Ovary (tissue), 9 donors: ENCODE data around the gene LYRM9. TPM values are rescaled to one million over a fixed set of nuclear protein-coding genes. Genes with fewer than 3 reads are reported as not detected.
"Not testable (repeated sequence)": the region's sequence is repeated elsewhere in the genome, so short reads cannot be mapped to it uniquely, and the experiment has no call there.

Experiments used
- DNase-seq, 5 donors: peaks; one replicate each; pipeline ENCODE4 v3.0.0-alpha.2; 2019 to 2020
- H3K27ac ChIP-seq, 2 donors: fragments of 200-600 bp; one replicate each; pipeline versions ENCODE4 v1.5.1 to v1.8.0; 2019 to 2022
- H3K27me3 ChIP-seq: fragments of 200-600 bp; one replicate; pipeline ENCODE4 v1.8.0; 2022
- H3K36me3 ChIP-seq: fragments of 200-600 bp; sonication (generic); one replicate; pipeline ENCODE4 v1.5.1; 2019
- H3K4me1 ChIP-seq: one replicate; pipeline ENCODE4 v1.8.1; 2013; ENCODE audit warnings: mild to moderate bottlenecking, moderate library complexity; ENCODE audit not compliant: insufficient read depth
- H3K4me3 ChIP-seq: fragments of 200-600 bp; sonication (generic); one replicate; pipeline ENCODE4 v1.5.1; 2017
- H3K9me3 ChIP-seq, 2 donors: fragments of 200-600 bp in 1 of 2; sonication (generic) in 1 of 2; one replicate each; pipeline versions ENCODE4 v1.5.1 to v1.8.1; 2013 to 2019; ENCODE audit warnings: mild to moderate bottlenecking in 1 of 2, moderate library complexity in 1 of 2
- EP300 ChIP-seq: sonication (generic); formaldehyde crosslinking; IDR thresholded peaks from one replicate; pipeline ENCODE4 v1.6.1; 2017; ENCODE audit warnings: antibody characterized with exemption
- POLR2A ChIP-seq: fragments of 450-650 bp; IDR thresholded peaks from one replicate; pipeline ENCODE4 v1.6.1; 2017; ENCODE audit warnings: antibody characterized with exemption, mild to moderate bottlenecking, moderate library complexity
- WGBS, 3 donors: extraction: QIAGEN DNeasy Blood & Tissue Kit in 1 of 3; methylation state at CpG; one replicate each; pipeline versions ENCODE4 v1.1.5 to v1.1.7; 2013 to 2017; 5-methylcytosine and 5-hydroxymethylcytosine counted together
- intact Hi-C, 4 donors: fragments of 100-400 bp; cut with DNase I; formaldehyde crosslinking; loops; one replicate each; pipeline versions ENCODE4 v1.11.0 to v1.15.1; 2022 to 2023
- polyA plus RNA-seq, 2 donors: library from polyadenylated mRNA; stranded (reverse); fragments of 200-250 nt in 1 of 2; fragments of 350-450 nt in 1 of 2; fragmentation: Illumina TruSeq in 1 of 2; extraction: RNeasy Lipid Tissue Mini Kit (QIAGEN cat#74804) in 1 of 2; gene quantifications; one replicate each; pipeline ENCODE4 v1.2.3, GENCODE V29; 2013 to 2014
- total RNA-seq, 7 donors: library from RNA; depleted of rRNA in 2 of 7; stranded (reverse); fragments of >200 nt in 2 of 7; fragmentation: NEBNext Ultra II Directional in 3 of 7; extraction: Animal tissue kit (Norgen Biotek cat#: 25700) in 3 of 7; gene quantifications; one replicate each; pipeline versions ENCODE4 v1.1.0 to v1.2.4, GENCODE V29; 2016 to 2023
- TF ChIP-seq, protein P1 (sequence below), 3 donors: fragments of 450-650 bp in 2 of 3; fragments of 200-600 bp in 1 of 3; IDR thresholded peaks; one replicate each; pipeline versions ENCODE4 v1.5.1 to v1.8.0; 2016 to 2022; ENCODE audit warnings: antibody characterized with exemption in 3 of 3, mild to moderate bottlenecking in 1 of 3
- donor health status: DM: no; HTN: no; CAD: no; lungs with moderate emphysema.
- donor health status: DM: no; HTN: no; CAD: no.
- donor health status: Bipolar disorder and iron deficiency.
- donor health status: DM: yes; HTN: yes; CAD: no.
- donor health status: DM: no; HTN: no; CAD: no.
- donor health status: DM: yes; HTN: yes; CAD: no.

Gene LYRM9
- total and polyA plus RNA-seq, 9 donors, result 17.5 to 39.8 (median 20.5) TPM

- Histone ChIP-seq H3K27ac (no peak overlapping the region), H3K27me3 (no peaks in the 10 kb centered on the region), H3K36me3 (no peaks in the 10 kb centered on the region), H3K9me3 (no peaks in the 10 kb centered on the region), H3K4me1 (no peaks in the 10 kb centered on the region), H3K4me3 (no peak overlapping the region)
- 44 to 60% (median 45%) methylated on average over 13 of the region's 13 CpGs for WGBS, 3 donors
- TF ChIP-seq EP300, result no peak
- TF ChIP-seq POLR2A, result no peak
- TF ChIP-seq, protein P1, sequence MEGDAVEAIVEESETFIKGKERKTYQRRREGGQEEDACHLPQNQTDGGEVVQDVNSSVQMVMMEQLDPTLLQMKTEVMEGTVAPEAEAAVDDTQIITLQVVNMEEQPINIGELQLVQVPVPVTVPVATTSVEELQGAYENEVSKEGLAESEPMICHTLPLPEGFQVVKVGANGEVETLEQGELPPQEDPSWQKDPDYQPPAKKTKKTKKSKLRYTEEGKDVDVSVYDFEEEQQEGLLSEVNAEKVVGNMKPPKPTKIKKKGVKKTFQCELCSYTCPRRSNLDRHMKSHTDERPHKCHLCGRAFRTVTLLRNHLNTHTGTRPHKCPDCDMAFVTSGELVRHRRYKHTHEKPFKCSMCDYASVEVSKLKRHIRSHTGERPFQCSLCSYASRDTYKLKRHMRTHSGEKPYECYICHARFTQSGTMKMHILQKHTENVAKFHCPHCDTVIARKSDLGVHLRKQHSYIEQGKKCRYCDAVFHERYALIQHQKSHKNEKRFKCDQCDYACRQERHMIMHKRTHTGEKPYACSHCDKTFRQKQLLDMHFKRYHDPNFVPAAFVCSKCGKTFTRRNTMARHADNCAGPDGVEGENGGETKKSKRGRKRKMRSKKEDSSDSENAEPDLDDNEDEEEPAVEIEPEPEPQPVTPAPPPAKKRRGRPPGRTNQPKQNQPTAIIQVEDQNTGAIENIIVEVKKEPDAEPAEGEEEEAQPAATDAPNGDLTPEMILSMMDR (IDR thresholded peaks at IDR 0.05), result no peak
- intact Hi-C loops, result no loop called here
- no peak for DNase-seq
These were observed 47.7 kb downstream of the LYRM9 start for GRCh38 chr17:27845264-27846041.

GRCh38 chr17:27840688-27841087 lies 52.5 kb downstream of the LYRM9 start:
- TF ChIP-seq, protein P1 (IDR thresholded peaks at IDR 0.05), result no peak
- TF ChIP-seq POLR2A, result no peak
- DNase-seq, result no peak
- Histone ChIP-seq H3K4me1 (no peaks in the 10 kb centered on the region), H3K27me3 (no peaks in the 10 kb centered on the region), H3K4me3 (no peak overlapping the region), H3K9me3 (no peaks in the 10 kb centered on the region), H3K27ac (no peak overlapping the region), H3K36me3 (no peaks in the 10 kb centered on the region)
- intact Hi-C loops, result no loop called here
- WGBS, 3 donors, result 91 to 95% (median 94%) methylated on average over 1 of the region's 1 CpG

GRCh38 chr17:27840406-27840678 lies 52.8 kb downstream of the LYRM9 start:
- intact Hi-C loops, result not testable (repeated sequence)

GRCh38 chr17:27839571-27840405 lies 53.4 kb downstream of the LYRM9 start:
- H3K9me3 ChIP-seq, H3K4me1 ChIP-seq, H3K4me3 ChIP-seq, H3K27me3 ChIP-seq, DNase-seq, intact Hi-C loops, H3K36me3 ChIP-seq, H3K27ac ChIP-seq: not testable (repeated sequence)
- 8 to 33% (median 27%) methylated on average over 1 of the region's 4 CpGs for WGBS, 3 donors

More at GRCh38 chr17:27840406-27840678, 52.8 kb downstream of the LYRM9 start:
- not testable (repeated sequence) for H3K9me3 ChIP-seq, H3K4me1 ChIP-seq, H3K36me3 ChIP-seq, DNase-seq, H3K27me3 ChIP-seq, H3K4me3 ChIP-seq, H3K27ac ChIP-seq
- no CpG with 5 or more reads among the region's 1 CpG for WGBS, 3 donors

DNA sequence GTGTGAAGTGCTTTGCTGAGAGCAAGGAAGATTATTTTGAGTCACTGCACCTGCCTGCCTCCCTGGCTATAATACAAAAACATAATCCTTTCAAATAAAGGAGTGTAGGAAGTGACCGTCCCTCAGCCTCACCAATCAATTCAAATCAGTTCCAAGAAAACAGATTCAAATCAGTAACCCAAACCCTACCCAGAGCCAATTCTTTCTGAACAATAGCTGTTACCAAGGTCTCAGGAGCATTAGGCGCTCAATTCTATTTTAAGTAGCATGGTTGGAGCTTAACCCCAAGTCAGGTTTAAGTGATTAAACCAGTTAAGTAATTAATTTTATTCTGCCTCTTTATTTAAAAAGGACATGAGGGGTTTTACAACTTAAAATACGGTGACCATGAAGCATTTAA lies 54.6 kb downstream of the LYRM9 start:
- 68 to 86% (median 85%) methylated on average over 2 of the region's 3 CpGs for WGBS, 3 donors
- intact Hi-C loops, H3K36me3 ChIP-seq, H3K9me3 ChIP-seq, H3K4me3 ChIP-seq, DNase-seq, H3K4me1 ChIP-seq, H3K27ac ChIP-seq, H3K27me3 ChIP-seq: not testable (repeated sequence)

GRCh38 chr17:27837769-27838168 lies 55.4 kb downstream of the LYRM9 start:
- H3K9me3 ChIP-seq, H3K27ac ChIP-seq, intact Hi-C loops, H3K4me3 ChIP-seq, DNase-seq, H3K36me3 ChIP-seq, H3K27me3 ChIP-seq, H3K4me1 ChIP-seq: not testable (repeated sequence)
- 92 to 97% (median 93%) methylated on average over 1 of the region's 1 CpG for WGBS, 3 donors
